ENCODE measurements around the gene GRB10. TPM values are rescaled to one million over a fixed set of nuclear protein-coding genes. Genes with fewer than 3 reads are reported as not detected.

Gene GRB10
- polyA plus RNA-seq, 2 of the 4 experiments (the other 2 are of a cell fraction): 23.2 to 37.0 TPM

GRCh38 chr7:50626286-50626685, 156.4 kb downstream of the GRB10 start:
- 97% methylated on average over 2 of the region's 3 CpGs for WGBS (ENCODE audit: missing lambda C conversion rate)
- DNase-seq (ENCODE audit: low read depth in 1 of 2, low spot score in 1 of 2) (no peak), FAIRE-seq (no peak), ATAC-seq (no peak)
- Histone ChIP-seq H3K4me3 (no peak overlapping the region), H3K27ac (no peak overlapping the region), H3K4me2 (no peak overlapping the region), H3K9me3 (no peaks in the 10 kb centered on the region), H3K4me1 (no peaks in the 10 kb centered on the region)
- CTCF ChIA-PET: interaction anchor here (1.1 to 1.5 kb wide), 2 partner anchors 9 to 158 kb away, joined by 3 to 5 read pairs; no protein-coding TSS in a partner anchor
- TF ChIP-seq FOSB (CRISPR knock-in tag; IDR thresholded peaks at IDR 0.05): no peak
- TF ChIP-seq HDAC2 (IDR thresholded peaks at IDR 0.05): no peak
- POLR2A ChIA-PET: no interaction called here

- POLR2A ChIA-PET: no interaction called here
- H3K4me3 ChIP-seq: no peak overlapping the region
- ATAC-seq (no peak), DNase-seq (ENCODE audit: low read depth in 1 of 2, low spot score in 1 of 2) (no peak), FAIRE-seq (no peak)
- WGBS (ENCODE audit: missing lambda C conversion rate): 91% methylated on average over 5 of the region's 5 CpGs
- CTCF ChIA-PET: interaction anchor here (0.7 to 1.1 kb wide), 2 partner anchors 8 to 536 kb away, joined by 3 read pairs; no protein-coding TSS in a partner anchor
- no peaks in the 10 kb centered on the region for H3K9me3 ChIP-seq
- no peak overlapping the region for H3K4me2 ChIP-seq
- H3K4me1 ChIP-seq: no peaks in the 10 kb centered on the region
- TF ChIP-seq MAZ (IDR thresholded peaks at IDR 0.05; ENCODE audit: borderline replicate concordance, low read depth, low read length) (no peak), MAFK (IDR thresholded peaks at IDR 0.05; ENCODE audit: partially characterized antibody) (no peak), FOSB (CRISPR knock-in tag; IDR thresholded peaks at IDR 0.05) (no peak), HES2 (IDR thresholded peaks at IDR 0.05) (no peak), ATOH8 (CRISPR knock-in tag; IDR thresholded peaks at IDR 0.05; ENCODE audit: low read depth) (no peak), RNF2 (IDR thresholded peaks at IDR 0.05; ENCODE audit: borderline replicate concordance, low read depth) (no peak)
- TF ChIP-seq, protein P1, sequence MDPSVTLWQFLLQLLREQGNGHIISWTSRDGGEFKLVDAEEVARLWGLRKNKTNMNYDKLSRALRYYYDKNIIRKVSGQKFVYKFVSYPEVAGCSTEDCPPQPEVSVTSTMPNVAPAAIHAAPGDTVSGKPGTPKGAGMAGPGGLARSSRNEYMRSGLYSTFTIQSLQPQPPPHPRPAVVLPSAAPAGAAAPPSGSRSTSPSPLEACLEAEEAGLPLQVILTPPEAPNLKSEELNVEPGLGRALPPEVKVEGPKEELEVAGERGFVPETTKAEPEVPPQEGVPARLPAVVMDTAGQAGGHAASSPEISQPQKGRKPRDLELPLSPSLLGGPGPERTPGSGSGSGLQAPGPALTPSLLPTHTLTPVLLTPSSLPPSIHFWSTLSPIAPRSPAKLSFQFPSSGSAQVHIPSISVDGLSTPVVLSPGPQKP (IDR thresholded peaks at IDR 0.05; ENCODE audit: low read depth, low read length): no peak
- TF ChIP-seq, protein P2, sequence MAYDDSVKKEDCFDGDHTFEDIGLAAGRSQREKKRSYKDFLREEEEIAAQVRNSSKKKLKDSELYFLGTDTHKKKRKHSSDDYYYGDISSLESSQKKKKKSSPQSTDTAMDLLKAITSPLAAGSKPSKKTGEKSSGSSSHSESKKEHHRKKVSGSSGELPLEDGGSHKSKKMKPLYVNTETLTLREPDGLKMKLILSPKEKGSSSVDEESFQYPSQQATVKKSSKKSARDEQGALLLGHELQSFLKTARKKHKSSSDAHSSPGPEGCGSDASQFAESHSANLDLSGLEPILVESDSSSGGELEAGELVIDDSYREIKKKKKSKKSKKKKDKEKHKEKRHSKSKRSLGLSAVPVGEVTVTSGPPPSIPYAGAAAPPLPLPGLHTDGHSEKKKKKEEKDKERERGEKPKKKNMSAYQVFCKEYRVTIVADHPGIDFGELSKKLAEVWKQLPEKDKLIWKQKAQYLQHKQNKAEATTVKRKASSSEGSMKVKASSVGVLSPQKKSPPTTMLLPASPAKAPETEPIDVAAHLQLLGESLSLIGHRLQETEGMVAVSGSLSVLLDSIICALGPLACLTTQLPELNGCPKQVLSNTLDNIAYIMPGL (CRISPR knock-in tag; IDR thresholded peaks at IDR 0.05; ENCODE audit: borderline replicate concordance): no peak
- H3K27ac ChIP-seq: no peak overlapping the region
These were observed 157.3 kb downstream of the GRB10 start for GRCh38 chr7:50625360-50625759.

- no peak overlapping the region for H3K4me2 ChIP-seq
- no peak overlapping the region for H3K4me3 ChIP-seq
- ATAC-seq (no peak), FAIRE-seq (no peak), DNase-seq (ENCODE audit: low read depth in 1 of 2, low spot score in 1 of 2) (no peak)
- WGBS (ENCODE audit: missing lambda C conversion rate): 88% methylated on average over 2 of the region's 2 CpGs
- H3K27ac ChIP-seq: no peak overlapping the region
- POLR2A ChIA-PET: no interaction called here
- H3K9me3 ChIP-seq: no peaks in the 10 kb centered on the region
- CTCF ChIA-PET: interaction anchor here (0.6 to 2.9 kb wide), 6 partner anchors 10 to 744 kb away, joined by 3 to 15 read pairs (median 3); no protein-coding TSS in a partner anchor
- no peak for TF ChIP-seq MYC (IDR thresholded peaks at IDR 0.05; ENCODE audit: borderline replicate concordance, low read length)
- no peaks in the 10 kb centered on the region for H3K4me1 ChIP-seq
These were observed 159.9 kb downstream of the GRB10 start for GRCh38 chr7:50622821-50623220.

- Histone ChIP-seq H3K4me2 (no peak overlapping the region), H3K27ac (no peak overlapping the region), H3K4me3 (no peak overlapping the region), H3K4me1 (no peaks in the 10 kb centered on the region), H3K9me3 (no peaks in the 10 kb centered on the region)
- WGBS (ENCODE audit: missing lambda C conversion rate): 94% methylated on average over 10 of the region's 11 CpGs
- FAIRE-seq (no peak), ATAC-seq (no peak), DNase-seq (ENCODE audit: low read depth in 1 of 2, low spot score in 1 of 2) (no peak)
- ChIA-PET POLR2A (no interaction called here), CTCF (interaction anchor here (0.8 to 2.9 kb wide), 4 partner anchors 11 to 539 kb away, joined by 3 to 15 read pairs (median 3); no protein-coding TSS in a partner anchor)
- no peak for TF ChIP-seq CHD4 (IDR thresholded peaks at IDR 0.05; ENCODE audit: borderline replicate concordance)
- TF ChIP-seq USF2 (IDR thresholded peaks at IDR 0.05): no peak
- TF ChIP-seq HOXB13 (CRISPR knock-in tag; IDR thresholded peaks at IDR 0.05; ENCODE audit: low read depth): no peak
- TF ChIP-seq ESRRA (IDR thresholded peaks at IDR 0.05; ENCODE audit: borderline replicate concordance, low read length): no peak
- TF ChIP-seq, protein P2 (CRISPR knock-in tag; IDR thresholded peaks at IDR 0.05; ENCODE audit: borderline replicate concordance): no peak
- TF ChIP-seq HOXA7 (CRISPR knock-in tag; IDR thresholded peaks at IDR 0.05): no peak
- TF ChIP-seq KDM1A (IDR thresholded peaks at IDR 0.05; ENCODE audit: low read depth): no peak
- TF ChIP-seq KDM5A (IDR thresholded peaks at IDR 0.05): no peak
- no peak for TF ChIP-seq PHF8 (IDR thresholded peaks at IDR 0.05; ENCODE audit: borderline replicate concordance, low read depth)
- TF ChIP-seq TFCP2L1 (CRISPR knock-in tag; IDR thresholded peaks at IDR 0.05): no peak
- TF ChIP-seq SREBF2 (IDR thresholded peaks at IDR 0.05): no peak
- TF ChIP-seq, protein P3, sequence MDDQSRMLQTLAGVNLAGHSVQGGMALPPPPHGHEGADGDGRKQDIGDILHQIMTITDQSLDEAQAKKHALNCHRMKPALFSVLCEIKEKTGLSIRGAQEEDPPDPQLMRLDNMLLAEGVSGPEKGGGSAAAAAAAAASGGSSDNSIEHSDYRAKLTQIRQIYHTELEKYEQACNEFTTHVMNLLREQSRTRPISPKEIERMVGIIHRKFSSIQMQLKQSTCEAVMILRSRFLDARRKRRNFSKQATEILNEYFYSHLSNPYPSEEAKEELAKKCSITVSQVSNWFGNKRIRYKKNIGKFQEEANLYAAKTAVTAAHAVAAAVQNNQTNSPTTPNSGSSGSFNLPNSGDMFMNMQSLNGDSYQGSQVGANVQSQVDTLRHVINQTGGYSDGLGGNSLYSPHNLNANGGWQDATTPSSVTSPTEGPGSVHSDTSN (IDR thresholded peaks at IDR 0.05): no peak
These were observed 160.7 kb downstream of the GRB10 start for GRCh38 chr7:50621973-50622490.

Data from A549 (cell line).